Thyroid gland (tissue), 4 donors: ENCODE measurements around the gene CAMTA1.

Source experiments
- POLR2A ChIP-seq, 2 donors: fragments of 450-650 bp; IDR thresholded peaks; one replicate each; pipeline ENCODE4 v1.6.1; 2017; ENCODE audit warnings: antibody characterized with exemption in 2 of 2, mild to moderate bottlenecking in 2 of 2, moderate library complexity in 1 of 2
- TF ChIP-seq, protein P1 (sequence below), 6 experiments: fragments of 200-600 bp in 3 of 6; fragments of 450-650 bp in 3 of 6; sonication (generic) in 3 of 6; IDR thresholded peaks; one replicate each; pipeline ENCODE4 v1.5.1; 2016 to 2019; ENCODE audit warnings: antibody characterized with exemption in 6 of 6, mild to moderate bottlenecking in 2 of 6, inconsistent platforms in 1 of 6, moderate library complexity in 1 of 6

DNA sequence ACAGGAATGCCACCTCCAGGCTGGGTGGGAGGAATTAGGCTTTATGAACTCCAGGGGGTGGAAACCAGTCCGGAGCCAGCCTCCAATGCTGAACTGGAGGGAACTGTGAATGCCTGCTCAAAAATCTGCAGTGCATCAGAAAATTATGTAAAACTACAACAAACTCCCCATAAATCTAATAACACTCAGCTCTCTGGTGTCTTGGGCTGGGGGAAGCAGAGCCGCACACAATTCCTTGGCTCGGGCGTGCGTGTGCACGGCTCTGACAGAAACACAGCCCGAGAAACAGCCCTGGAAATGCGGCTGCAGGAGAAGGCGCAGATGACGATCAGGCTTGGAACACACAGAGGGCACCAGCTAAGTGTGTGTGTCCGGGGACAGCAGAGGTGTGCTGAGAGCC is 858.3 kb downstream of the CAMTA1 start:
- TF ChIP-seq, protein P1, sequence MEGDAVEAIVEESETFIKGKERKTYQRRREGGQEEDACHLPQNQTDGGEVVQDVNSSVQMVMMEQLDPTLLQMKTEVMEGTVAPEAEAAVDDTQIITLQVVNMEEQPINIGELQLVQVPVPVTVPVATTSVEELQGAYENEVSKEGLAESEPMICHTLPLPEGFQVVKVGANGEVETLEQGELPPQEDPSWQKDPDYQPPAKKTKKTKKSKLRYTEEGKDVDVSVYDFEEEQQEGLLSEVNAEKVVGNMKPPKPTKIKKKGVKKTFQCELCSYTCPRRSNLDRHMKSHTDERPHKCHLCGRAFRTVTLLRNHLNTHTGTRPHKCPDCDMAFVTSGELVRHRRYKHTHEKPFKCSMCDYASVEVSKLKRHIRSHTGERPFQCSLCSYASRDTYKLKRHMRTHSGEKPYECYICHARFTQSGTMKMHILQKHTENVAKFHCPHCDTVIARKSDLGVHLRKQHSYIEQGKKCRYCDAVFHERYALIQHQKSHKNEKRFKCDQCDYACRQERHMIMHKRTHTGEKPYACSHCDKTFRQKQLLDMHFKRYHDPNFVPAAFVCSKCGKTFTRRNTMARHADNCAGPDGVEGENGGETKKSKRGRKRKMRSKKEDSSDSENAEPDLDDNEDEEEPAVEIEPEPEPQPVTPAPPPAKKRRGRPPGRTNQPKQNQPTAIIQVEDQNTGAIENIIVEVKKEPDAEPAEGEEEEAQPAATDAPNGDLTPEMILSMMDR (IDR thresholded peaks at IDR 0.05) = no peak
- no peak for TF ChIP-seq POLR2A (IDR thresholded peaks at IDR 0.05)
